Endothelial cell of umbilical vein (primary cell): ENCODE data around the gene PPM1H.

Experiments
- CTCF ChIP-seq, 2 donors: IDR thresholded peaks; 1 replicate in 1 of 2; 2 replicates in 1 of 2; pipeline ENCODE4 v1.5.1; 2011; ENCODE audit warnings: low read length in 2 of 2, mild to moderate bottlenecking in 2 of 2, moderate library complexity in 2 of 2, control low read depth in 1 of 2, inconsistent platforms in 1 of 2, low read depth in 1 of 2; ENCODE audit not compliant: insufficient read depth in 1 of 2; ENCODE audit errors: extremely low read depth in 1 of 2
- EZH2 ChIP-seq: IDR thresholded peaks from 2 replicates; pipeline ENCODE4 v1.6.1; 2012; ENCODE audit warnings: borderline replicate concordance, low read depth, mild to moderate bottlenecking, moderate library complexity, low read length, inconsistent platforms; ENCODE audit not compliant: severe bottlenecking
- FOS ChIP-seq: IDR thresholded peaks from 2 replicates; pipeline ENCODE4 v1.6.1; 2011; ENCODE audit warnings: mild to moderate bottlenecking, low read length, moderate library complexity, borderline replicate concordance; ENCODE audit not compliant: insufficient read depth
- MAX ChIP-seq: IDR thresholded peaks from 2 replicates; pipeline ENCODE4 v1.6.1; 2011; ENCODE audit not compliant: insufficient read depth, insufficient read length
- MYC ChIP-seq: IDR thresholded peaks from one replicate; pipeline ENCODE4 v1.6.1; 2011; ENCODE audit warnings: mild to moderate bottlenecking, low read depth, low read length
- POLR2A ChIP-seq: IDR thresholded peaks from 2 replicates; pipeline ENCODE4 v1.6.1; 2012; ENCODE audit warnings: low read depth, mild to moderate bottlenecking, control low read depth, low read length
- POLR2AphosphoS5 ChIP-seq: IDR thresholded peaks from 2 replicates; pipeline ENCODE4 v1.6.1; 2012; ENCODE audit warnings: low read depth, mild to moderate bottlenecking, control low read depth, low read length, moderate library complexity; ENCODE audit not compliant: insufficient read depth

GRCh38 chr12:62749586-62749985, 185.4 kb downstream of the PPM1H start:
- TF ChIP-seq CTCF (IDR thresholded peaks at IDR 0.05; ENCODE audit: extremely low read depth in 1 of 2, insufficient read depth in 1 of 2, low read depth in 1 of 2, low read length in 2 of 2) (no peak), FOS (no peak), POLR2A (no peak), POLR2AphosphoS5 (no peak), MYC (no peak), MAX (no peak), EZH2 (no peak)
